ENCODE measurements around the gene PRDM13.

The PRDM13 gene

GRCh38 chr6:99606656-99607415 lies at the start of gene PRDM13:
Gene PRDM13, plus strand, starts transcription at chr6:99606833. Its CDS starts 202 bp downstream, at chr6:99607035.
- no peak within 1 kb of the TSS for H3K9ac ChIP-seq (ENCODE audit: low read depth, low read length)
- peaks cover 27% of the 10 kb centered on the region for H3K4me1 ChIP-seq (ENCODE audit: control insufficient read depth, insufficient read depth, low read length)
- no peaks in the 10 kb centered on the region for H3K36me3 ChIP-seq (ENCODE audit: control insufficient read depth, insufficient read depth, low read length)
- H3K27me3 ChIP-seq (ENCODE audit: control insufficient read depth, insufficient read depth, low read length), result peaks cover 100% of the 10 kb centered on the region
- no peak within 1 kb of the TSS for H3K27ac ChIP-seq (ENCODE audit: low read depth, low read length)
- no peak within 1 kb of the TSS; the same call in 1 of the 2 replicates for H3K4me3 ChIP-seq (ENCODE audit: low read depth, low read length)
- H3K9me3 ChIP-seq (ENCODE audit: control insufficient read depth, insufficient read depth, low read length), result no peaks in the 10 kb centered on the region

- no peaks in the 10 kb centered on the region for H3K4me1 ChIP-seq (ENCODE audit: control insufficient read depth, insufficient read depth, low read length)
- no peak overlapping the region for H3K4me3 ChIP-seq (ENCODE audit: low read depth, low read length)
- peaks cover 82% of the 10 kb centered on the region for H3K36me3 ChIP-seq (ENCODE audit: control insufficient read depth, insufficient read depth, low read length)
- no peak overlapping the region for H3K9ac ChIP-seq (ENCODE audit: low read depth, low read length)
- H3K9me3 ChIP-seq (ENCODE audit: control insufficient read depth, insufficient read depth, low read length), result no peaks in the 10 kb centered on the region
- no peaks in the 10 kb centered on the region for H3K27me3 ChIP-seq (ENCODE audit: control insufficient read depth, insufficient read depth, low read length)
- H3K27ac ChIP-seq (ENCODE audit: low read depth, low read length), result no peak overlapping the region
Measured at GRCh38 chr6:99559057-99559456, 47.6 kb upstream of the PRDM13 start.

DNA sequence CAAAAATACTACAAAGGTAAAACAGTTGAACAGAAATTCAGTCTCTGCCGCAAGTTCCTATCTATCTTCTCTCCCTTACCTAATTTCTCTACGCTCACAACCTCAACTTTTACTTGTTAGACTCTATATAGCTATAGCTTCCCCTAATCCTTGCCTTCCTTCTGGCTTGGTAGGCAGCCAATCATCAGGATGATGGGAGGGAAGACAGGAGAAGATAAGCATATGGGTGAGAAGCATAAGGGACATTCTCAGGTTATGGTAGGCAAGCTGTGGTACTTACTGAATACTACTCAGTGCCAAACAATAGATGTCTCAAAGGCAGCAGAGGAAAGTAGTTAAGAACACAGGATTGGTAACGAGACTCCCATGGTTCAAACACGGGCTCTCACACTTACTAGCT lies 46.0 kb upstream of the PRDM13 start:
- H3K9me3 ChIP-seq (ENCODE audit: control insufficient read depth, insufficient read depth, low read length), result no peaks in the 10 kb centered on the region
- H3K4me3 ChIP-seq (ENCODE audit: low read depth, low read length), result no peak overlapping the region
- no peak overlapping the region for H3K9ac ChIP-seq (ENCODE audit: low read depth, low read length)
- no peaks in the 10 kb centered on the region for H3K4me1 ChIP-seq (ENCODE audit: control insufficient read depth, insufficient read depth, low read length)
- H3K27ac ChIP-seq (ENCODE audit: low read depth, low read length), result no peak overlapping the region
- peaks cover 66% of the 10 kb centered on the region for H3K36me3 ChIP-seq (ENCODE audit: control insufficient read depth, insufficient read depth, low read length)
- no peaks in the 10 kb centered on the region for H3K27me3 ChIP-seq (ENCODE audit: control insufficient read depth, insufficient read depth, low read length)

GRCh38 chr6:99563056-99563723 lies 43.4 kb upstream of the PRDM13 start:
- Histone ChIP-seq H3K4me1 (ENCODE audit: control insufficient read depth, insufficient read depth, low read length) (peaks cover 8% of the 10 kb centered on the region; the same call in 1 of the 2 replicates), H3K27me3 (ENCODE audit: control insufficient read depth, insufficient read depth, low read length) (no peaks in the 10 kb centered on the region), H3K4me3 (ENCODE audit: low read depth, low read length) (no peak overlapping the region), H3K9me3 (ENCODE audit: control insufficient read depth, insufficient read depth, low read length) (no peaks in the 10 kb centered on the region), H3K9ac (ENCODE audit: low read depth, low read length) (no peak overlapping the region), H3K27ac (ENCODE audit: low read depth, low read length) (no peak overlapping the region), H3K36me3 (ENCODE audit: control insufficient read depth, insufficient read depth, low read length) (peaks cover 42% of the 10 kb centered on the region)

DNA sequence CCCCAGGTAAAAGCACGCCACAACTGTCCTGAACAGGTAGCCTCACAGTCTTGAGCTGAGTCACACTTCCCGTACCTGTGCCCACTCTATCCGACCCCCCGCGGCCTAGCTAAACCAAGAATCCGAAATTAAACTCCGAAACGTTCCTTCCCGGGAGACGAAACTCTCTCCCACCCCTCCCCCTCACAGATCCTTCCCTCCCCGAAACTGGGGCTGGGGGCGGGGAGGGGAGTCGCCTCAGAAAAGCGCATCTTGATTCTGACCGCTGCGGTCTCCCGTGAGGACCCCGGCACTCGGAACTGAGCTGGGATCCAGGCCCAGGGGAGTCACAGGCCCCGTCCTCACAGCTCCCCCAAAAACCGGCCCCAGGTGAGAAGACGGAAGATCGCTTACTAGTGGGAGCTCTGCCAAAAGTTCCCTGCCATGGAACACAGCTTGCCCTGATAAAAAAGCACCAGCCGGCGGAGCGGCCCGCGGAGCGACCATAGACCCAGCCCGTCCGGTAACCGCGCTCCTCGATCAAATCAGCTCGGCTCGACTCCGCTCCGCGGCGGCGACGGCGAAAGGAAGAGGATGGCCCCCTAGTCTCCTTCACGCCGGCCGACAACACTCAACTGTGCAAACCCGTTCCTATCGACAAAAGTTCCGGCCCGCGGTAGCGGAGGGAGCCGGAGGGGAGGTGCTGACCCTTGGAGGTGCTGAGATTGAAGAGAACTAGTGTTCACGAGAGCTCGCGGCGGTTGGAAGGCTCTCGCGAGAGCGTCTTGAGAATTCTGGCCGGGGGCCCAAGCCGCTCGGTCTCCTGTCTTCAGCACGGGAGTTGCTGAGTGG lies 38.3 kb upstream of the PRDM13 start, which contains the start of gene CCNC:
CCNC (minus strand) TSS at position 558 of the 831 bp plus-strand sequence; CDS start at position 425, 133 bp downstream.
- no peaks in the 10 kb centered on the region for H3K36me3 ChIP-seq (ENCODE audit: control insufficient read depth, insufficient read depth, low read length)
- H3K27me3 ChIP-seq (ENCODE audit: control insufficient read depth, insufficient read depth, low read length), result no peaks in the 10 kb centered on the region
- H3K9me3 ChIP-seq (ENCODE audit: control insufficient read depth, insufficient read depth, low read length), result no peaks in the 10 kb centered on the region
- H3K4me3 ChIP-seq (ENCODE audit: low read depth, low read length), result peak within 1 kb of the TSS; percentile 90
- peaks cover 8% of the 10 kb centered on the region; the same call in 1 of the 2 replicates for H3K4me1 ChIP-seq (ENCODE audit: control insufficient read depth, insufficient read depth, low read length)
- peak within 1 kb of the TSS; percentile 97 for H3K9ac ChIP-seq (ENCODE audit: low read depth, low read length)
- peak within 1 kb of the TSS; percentile 95 for H3K27ac ChIP-seq (ENCODE audit: low read depth, low read length)

DNA sequence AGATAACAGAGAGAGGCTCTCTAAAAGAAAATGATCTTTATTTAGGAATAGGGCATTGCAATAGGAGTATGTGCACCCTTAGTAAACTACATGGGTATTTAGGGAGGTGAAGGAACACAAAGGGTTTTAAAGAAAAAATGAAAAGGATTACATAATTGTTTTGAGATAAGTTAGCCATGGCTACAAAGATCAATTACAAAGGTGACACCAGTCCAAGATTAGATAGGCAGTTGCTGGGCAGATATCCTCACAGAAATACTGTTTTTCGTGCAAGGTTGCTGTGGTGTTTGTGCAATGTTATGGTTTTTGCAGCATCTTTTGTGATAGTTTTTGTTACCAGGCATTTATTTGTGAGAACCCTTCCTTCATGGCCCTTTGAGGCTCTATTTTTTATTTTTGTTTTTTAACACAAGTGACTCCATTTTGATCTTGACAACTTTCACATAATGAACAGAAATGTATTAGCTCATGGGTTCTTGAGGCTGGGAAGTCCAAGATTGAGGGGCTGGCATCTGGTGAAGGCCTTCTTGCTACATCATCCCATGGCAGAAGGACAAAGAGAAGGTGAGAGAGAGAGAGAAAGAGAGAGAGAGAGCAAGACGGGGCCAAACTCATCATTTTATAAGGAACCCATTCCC lies 32.5 kb upstream of the PRDM13 start:
- Histone ChIP-seq H3K27ac (ENCODE audit: low read depth, low read length) (no peak overlapping the region), H3K27me3 (ENCODE audit: control insufficient read depth, insufficient read depth, low read length) (peaks cover 12% of the 10 kb centered on the region; the same call in 1 of the 2 replicates), H3K36me3 (ENCODE audit: control insufficient read depth, insufficient read depth, low read length) (no peaks in the 10 kb centered on the region), H3K9me3 (ENCODE audit: control insufficient read depth, insufficient read depth, low read length) (no peaks in the 10 kb centered on the region), H3K4me1 (ENCODE audit: control insufficient read depth, insufficient read depth, low read length) (no peaks in the 10 kb centered on the region), H3K9ac (ENCODE audit: low read depth, low read length) (no peak overlapping the region), H3K4me3 (ENCODE audit: low read depth, low read length) (no peak overlapping the region)

DNA sequence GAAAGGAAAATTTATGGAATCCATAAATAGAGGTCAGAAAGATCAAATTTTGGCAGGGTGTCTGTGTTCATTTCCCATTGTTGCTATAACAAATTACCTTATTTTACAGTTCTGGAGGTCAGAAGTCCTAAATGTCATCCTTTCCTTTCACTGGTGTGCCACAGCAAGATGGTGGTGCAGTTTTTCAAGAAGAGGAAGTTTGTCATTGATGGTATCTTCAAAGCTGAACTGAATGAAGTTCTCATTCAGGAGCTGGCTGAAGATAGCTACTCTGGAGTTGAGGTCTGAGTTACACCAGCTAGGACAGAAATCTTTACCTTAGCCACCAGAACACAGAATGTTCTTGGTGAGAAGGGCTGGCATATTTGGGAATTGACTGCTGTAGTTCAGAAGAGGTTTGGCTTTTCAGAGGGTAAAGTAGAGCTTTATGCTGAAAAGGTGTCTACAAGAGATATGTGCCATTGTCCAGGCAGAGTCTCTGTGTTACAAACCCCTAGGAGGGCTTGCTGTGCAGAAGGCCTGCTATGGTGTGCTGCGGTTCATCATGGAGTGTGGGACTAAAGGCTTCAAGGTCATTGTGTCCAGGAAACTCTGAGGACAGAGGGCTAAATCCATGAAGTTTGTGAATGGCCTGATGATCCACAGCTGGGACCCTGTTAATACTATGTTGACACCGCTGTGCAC lies 30.9 kb upstream of the PRDM13 start:
- Histone ChIP-seq H3K27ac (ENCODE audit: low read depth, low read length) (no peak overlapping the region), H3K27me3 (ENCODE audit: control insufficient read depth, insufficient read depth, low read length) (peaks cover 14% of the 10 kb centered on the region; the same call in 1 of the 2 replicates), H3K9me3 (ENCODE audit: control insufficient read depth, insufficient read depth, low read length) (no peaks in the 10 kb centered on the region), H3K4me1 (ENCODE audit: control insufficient read depth, insufficient read depth, low read length) (no peaks in the 10 kb centered on the region), H3K4me3 (ENCODE audit: low read depth, low read length) (no peak overlapping the region), H3K36me3 (ENCODE audit: control insufficient read depth, insufficient read depth, low read length) (no peaks in the 10 kb centered on the region), H3K9ac (ENCODE audit: low read depth, low read length) (no peak overlapping the region)

- H3K9ac ChIP-seq (ENCODE audit: low read depth, low read length), result no peak overlapping the region
- H3K9me3 ChIP-seq (ENCODE audit: control insufficient read depth, insufficient read depth, low read length), result no peaks in the 10 kb centered on the region
- H3K27me3 ChIP-seq (ENCODE audit: control insufficient read depth, insufficient read depth, low read length), result peaks cover 24% of the 10 kb centered on the region
- H3K4me1 ChIP-seq (ENCODE audit: control insufficient read depth, insufficient read depth, low read length), result no peaks in the 10 kb centered on the region
- no peak overlapping the region for H3K4me3 ChIP-seq (ENCODE audit: low read depth, low read length)
- H3K27ac ChIP-seq (ENCODE audit: low read depth, low read length), result no peak overlapping the region
- no peaks in the 10 kb centered on the region for H3K36me3 ChIP-seq (ENCODE audit: control insufficient read depth, insufficient read depth, low read length)
Measured at GRCh38 chr6:99579781-99580180, 26.9 kb upstream of the PRDM13 start.

- H3K27ac ChIP-seq (ENCODE audit: low read depth, low read length), result no peak overlapping the region
- H3K27me3 ChIP-seq (ENCODE audit: control insufficient read depth, insufficient read depth, low read length), result peaks cover 89% of the 10 kb centered on the region
- no peak overlapping the region for H3K4me3 ChIP-seq (ENCODE audit: low read depth, low read length)
- H3K9me3 ChIP-seq (ENCODE audit: control insufficient read depth, insufficient read depth, low read length), result no peaks in the 10 kb centered on the region
- no peaks in the 10 kb centered on the region for H3K36me3 ChIP-seq (ENCODE audit: control insufficient read depth, insufficient read depth, low read length)
- peaks cover 9% of the 10 kb centered on the region for H3K4me1 ChIP-seq (ENCODE audit: control insufficient read depth, insufficient read depth, low read length)
- no peak overlapping the region for H3K9ac ChIP-seq (ENCODE audit: low read depth, low read length)
Measured at GRCh38 chr6:99587792-99588191, 18.8 kb upstream of the PRDM13 start.

Measured in HUES48 (cell line).